GM10248 (cell line): ENCODE measurements around the gene ZNF606.
A peak's percentile ranks its signal among the peaks of the same experiment; 100 is the strongest.

ENCODE experiments used
- CTCF ChIA-PET: fragments of 300-600 bp; sonication (Branson Sonifier 250); formaldehyde crosslinking; extraction: SDS; loops from one replicate; lab custom pipeline; 2021; ENCODE audit warnings: antibody characterized with exemption; lab: Yijun Ruan, JAX
- POLR2A ChIA-PET: fragments of 350-650 bp; sonication (Branson Sonifier 250); formaldehyde crosslinking; extraction: SDS; loops from one replicate; lab custom pipeline; 2020; ENCODE audit warnings: antibody characterized with exemption; lab: Yijun Ruan, JAX
- DNase-seq: peaks from one replicate; pipeline ENCODE4 v3.0.0; 2012; ENCODE audit errors: extremely low spot score
- CTCF ChIP-seq: IDR thresholded peaks from 2 replicates; pipeline ENCODE4 v1.5.1; 2012; ENCODE audit warnings: mild to moderate bottlenecking, low read depth; ENCODE audit errors: extremely low read depth, missing control alignments, control extremely low read depth

Gene ZNF606

DNA sequence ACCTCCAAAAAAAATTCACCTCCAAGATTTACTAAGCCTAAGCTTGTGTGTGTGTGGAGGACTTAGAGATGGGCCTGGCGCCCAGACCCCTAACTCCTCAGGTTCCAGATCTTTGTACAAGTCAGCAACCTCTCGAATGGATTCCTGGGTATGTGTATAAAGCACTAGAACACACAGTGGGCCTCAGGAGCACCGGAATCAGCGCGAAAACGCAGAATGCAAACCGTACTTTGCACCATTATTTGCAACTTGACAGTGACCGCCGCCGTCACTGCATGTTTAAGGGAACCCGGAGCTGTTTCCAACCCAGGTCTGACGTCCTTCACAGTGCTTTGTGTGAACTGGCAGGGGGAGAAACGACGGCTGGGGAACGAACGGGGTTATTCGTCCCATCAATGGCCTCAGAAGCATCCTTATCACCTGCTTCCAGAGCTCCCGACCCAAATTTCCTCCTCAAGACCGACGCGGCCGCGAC, 688 bp downstream of the ZNF606 start:
- POLR2A ChIA-PET = no interaction called here
- no peak for TF ChIP-seq CTCF
- DNase-seq = peak; percentile 27
- CTCF ChIA-PET = interaction anchor here (0.7 to 1.8 kb wide), 5 partner anchors 9 to 518 kb away, joined by 3 to 6 read pairs (median 3); partner anchors contain the start of gene ZBTB45

DNA sequence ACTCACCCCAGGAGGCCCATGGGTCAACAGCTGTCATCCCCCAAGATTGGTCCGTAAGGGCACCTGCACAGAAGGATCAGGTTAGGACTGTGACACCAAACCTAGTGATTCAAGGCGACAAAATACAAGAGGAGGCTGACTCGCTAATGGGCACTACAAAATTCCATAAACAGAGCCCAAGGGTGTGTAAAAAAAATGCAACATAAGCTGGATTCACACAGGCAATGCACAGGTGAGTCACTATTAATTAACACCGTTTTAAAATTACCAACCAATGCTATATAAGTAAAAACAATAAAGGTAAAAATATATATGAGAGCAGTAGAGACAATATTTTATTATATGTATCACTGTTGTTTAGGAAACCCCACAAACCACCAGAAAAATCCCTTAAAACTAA, 1.9 kb downstream of the ZNF606 start:
- TF ChIP-seq CTCF = no peak
- ChIA-PET CTCF (interaction anchor here (1.3 to 1.8 kb wide), 2 partner anchors 9 to 13 kb away, joined by 4 to 6 read pairs; no protein-coding TSS in a partner anchor), POLR2A (no interaction called here)
- DNase-seq = no peak

DNA sequence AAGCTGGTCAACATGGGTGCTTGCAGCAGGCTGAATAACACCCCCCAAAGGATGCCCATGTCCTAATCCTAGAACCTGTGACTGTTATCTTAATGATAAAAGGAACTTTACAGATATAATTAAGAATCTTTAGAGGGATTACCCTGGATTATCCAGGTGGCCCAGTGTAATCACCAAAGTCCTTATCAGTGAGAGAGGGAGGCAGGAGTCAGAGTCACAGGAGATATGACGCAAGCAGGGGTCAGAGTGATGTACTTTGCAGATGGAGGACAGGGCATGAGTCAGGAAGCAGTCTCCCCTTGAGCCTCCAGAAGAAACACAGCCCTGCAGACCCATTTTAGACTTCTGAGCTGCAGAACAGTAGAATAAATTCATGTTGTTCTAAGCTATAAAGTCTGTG, 9.8 kb downstream of the ZNF606 start:
- ChIA-PET POLR2A (no interaction called here), CTCF (no interaction called here)
- no peak for TF ChIP-seq CTCF
- no peak for DNase-seq

DNA sequence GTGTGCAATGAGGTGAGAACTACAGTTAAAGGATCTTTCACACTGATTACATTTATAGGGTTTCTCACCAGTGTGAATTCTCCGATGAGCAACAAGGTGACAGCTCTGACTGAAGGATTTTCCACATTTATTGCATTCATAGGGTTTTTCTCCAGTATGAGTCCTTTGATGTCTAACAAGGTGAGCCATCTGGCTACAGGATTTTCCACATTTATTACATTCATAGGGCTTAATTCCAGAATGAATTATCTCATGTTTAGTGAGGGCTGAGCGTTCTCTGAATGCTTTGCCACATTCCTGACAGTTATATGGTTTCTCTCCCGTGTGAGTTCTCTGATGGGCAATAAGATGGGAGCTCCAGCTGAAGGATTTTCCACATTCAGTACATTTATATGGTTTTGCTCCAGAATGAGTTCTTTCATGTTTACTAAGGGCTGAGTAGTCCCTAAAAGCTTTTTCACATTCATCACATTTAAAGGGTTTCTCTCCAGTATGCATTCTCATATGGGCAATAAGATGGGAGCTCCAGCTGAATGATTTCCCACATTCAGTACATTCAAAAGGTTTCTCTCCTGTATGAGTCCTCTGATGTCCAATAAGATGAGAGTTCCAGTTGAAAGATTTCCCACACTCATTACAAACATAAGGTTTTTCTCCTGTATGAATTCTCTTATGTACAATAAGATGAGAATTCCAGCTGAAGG, 23.9 kb downstream of the ZNF606 start:
- TF ChIP-seq CTCF = no peak
- DNase-seq = no peak
- CTCF ChIA-PET = no interaction called here
- POLR2A ChIA-PET = no interaction called here

GRCh38 chr19:57974434-57974833, 28.2 kb downstream of the ZNF606 start, which contains the start of gene C19orf18:
Gene C19orf18 (minus strand): TSS chr19:57974534. CDS start chr19:57974432, 102 bp downstream.
- ChIA-PET POLR2A (no interaction called here), CTCF (no interaction called here)
- no peak for TF ChIP-seq CTCF
- no peak for DNase-seq

DNA sequence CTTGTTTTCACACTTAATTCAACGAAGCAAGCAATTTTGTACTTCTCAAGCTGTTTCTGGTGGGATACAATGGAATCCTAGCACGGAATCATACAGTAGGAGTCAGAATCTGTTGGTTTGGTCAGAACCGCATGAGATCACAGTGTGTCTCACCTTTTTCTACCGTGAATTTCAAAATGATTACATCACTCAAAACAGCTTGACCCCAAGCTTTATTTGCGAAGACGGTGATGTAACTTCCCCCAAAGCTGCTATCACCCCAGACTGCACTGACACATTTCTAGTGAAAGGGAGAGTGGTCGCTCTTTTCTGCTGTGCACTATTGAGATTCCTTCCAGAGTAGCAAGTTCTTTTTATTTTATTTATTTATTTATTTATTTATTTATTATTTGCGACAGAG, 37.9 kb downstream of the ZNF606 start:
- ChIA-PET CTCF (interaction anchor here (1.0 kb wide), 1 partner anchor 30 kb away, joined by 3 read pairs; no protein-coding TSS in a partner anchor), POLR2A (no interaction called here)
- no peak for TF ChIP-seq CTCF
- no peak for DNase-seq
